Ammon's horn (tissue), 1 donor: ENCODE data around the gene PPP5C.
"Not testable (repeated sequence)": the region's sequence is repeated elsewhere in the genome, so short reads cannot be mapped to it uniquely, and the experiment has no call there.

Experiments used
- DNase-seq: peaks from one replicate; pipeline ENCODE4 v3.0.0-alpha.2; 2016; ENCODE audit warnings: low spot score

The PPP5C gene

DNA sequence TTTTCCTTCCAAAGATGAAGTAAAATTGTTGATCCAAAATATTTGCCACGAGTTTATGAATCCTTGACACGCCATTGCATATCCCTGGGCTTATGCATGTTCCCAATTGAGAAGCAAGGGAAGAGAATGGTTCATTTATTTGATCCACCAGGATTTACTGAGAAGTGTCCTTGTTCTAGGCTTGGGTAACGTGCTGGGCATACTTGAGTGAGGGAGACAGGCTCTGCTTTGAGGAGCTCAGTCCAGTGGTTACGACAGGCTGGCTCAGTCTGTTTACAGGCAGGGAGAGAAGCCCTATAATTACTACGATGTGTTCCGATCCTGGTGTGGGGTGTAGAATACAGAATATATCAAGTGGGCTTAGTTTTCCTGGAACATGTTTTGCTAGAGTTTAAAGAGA, 88.1 kb downstream of the PPP5C start:
- DNase-seq, result peak; percentile 94

DNA sequence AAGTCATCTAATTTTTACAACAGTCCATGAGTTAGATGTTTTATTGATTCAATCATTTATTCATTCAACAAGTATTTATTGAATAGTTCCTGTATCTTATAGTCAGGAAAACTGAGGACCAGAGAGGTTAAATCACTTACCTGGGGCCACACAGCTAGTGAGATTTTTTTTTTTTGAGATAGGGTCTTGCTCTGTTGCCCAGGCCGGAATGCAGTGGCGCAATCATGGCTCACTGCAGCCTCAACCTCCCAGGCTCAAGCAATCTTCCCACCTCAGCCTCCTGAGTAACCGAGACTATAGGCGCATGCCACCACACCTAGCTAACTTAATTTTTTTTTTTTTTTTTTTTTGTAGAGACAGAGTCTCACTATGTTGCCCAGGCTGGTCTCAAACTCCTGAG, 88.8 kb downstream of the PPP5C start:
- not testable (repeated sequence) for DNase-seq
